Mucosa of descending colon (tissue), 3 donors: ENCODE results near the gene SEPTIN1. TPM values are rescaled to one million over a fixed set of nuclear protein-coding genes. Genes with fewer than 3 reads are reported as not detected.

Experiments
- ATAC-seq: fragments of 200-7000 bp; cut with Tn5 transposase; one replicate; pipeline ENCODE4 v1.9.1; 2020; ENCODE audit warnings: mild to moderate bottlenecking, moderate library complexity
- DNase-seq, 3 donors: peaks; one replicate each; pipeline ENCODE4 v3.0.0-alpha.2; 2020
- H3K36me3 ChIP-seq: fragments of 200-600 bp; one replicate; pipeline ENCODE4 v1.8.0; 2021; ENCODE audit warnings: low read depth, mild to moderate bottlenecking
- H3K4me1 ChIP-seq: fragments of 200-600 bp; one replicate; pipeline ENCODE4 v1.8.0; 2021; ENCODE audit warnings: low read depth, mild to moderate bottlenecking
- H3K4me3 ChIP-seq: fragments of 200-600 bp; one replicate; pipeline ENCODE4 v1.8.0; 2021; ENCODE audit warnings: mild to moderate bottlenecking
- H3K9me3 ChIP-seq: fragments of 200-600 bp; one replicate; pipeline ENCODE4 v1.8.0; 2021; ENCODE audit warnings: mild to moderate bottlenecking
- intact Hi-C, 2 donors: fragments of 100-400 bp; cut with DNase I in 1 of 2; cut with micrococcal nuclease in 1 of 2; formaldehyde crosslinking; loops; one replicate each; pipeline versions ENCODE4 v1.11.0 to v1.11.1; 2022; cut with DNase I, micrococcal nuclease
- total RNA-seq, 3 donors: library from RNA; stranded (reverse); fragmentation: NEBNext Ultra II Directional in 2 of 3; extraction: Animal tissue kit (Norgen Biotek cat#: 25700) in 2 of 3; gene quantifications; one replicate each; pipeline versions ENCODE4 v1.2.1 to v1.2.4, GENCODE V29; 2021 to 2023
- TF ChIP-seq, protein P1 (sequence below): fragments of 200-600 bp; IDR thresholded peaks from one replicate; pipeline ENCODE4 v1.8.0; 2022; ENCODE audit warnings: antibody characterized with exemption, mild to moderate bottlenecking
- donor health status: DM: no; HTN: no; CAD: no; lungs with moderate emphysema.
- donor health status: DM: no; HTN: no; CAD: no.
- donor health status: DM: no; HTN: yes; CAD: no.

Gene SEPTIN1
- total RNA-seq, 3 donors from 2014 or later = 5.6 to 6.1 (median 6.0) TPM

DNA sequence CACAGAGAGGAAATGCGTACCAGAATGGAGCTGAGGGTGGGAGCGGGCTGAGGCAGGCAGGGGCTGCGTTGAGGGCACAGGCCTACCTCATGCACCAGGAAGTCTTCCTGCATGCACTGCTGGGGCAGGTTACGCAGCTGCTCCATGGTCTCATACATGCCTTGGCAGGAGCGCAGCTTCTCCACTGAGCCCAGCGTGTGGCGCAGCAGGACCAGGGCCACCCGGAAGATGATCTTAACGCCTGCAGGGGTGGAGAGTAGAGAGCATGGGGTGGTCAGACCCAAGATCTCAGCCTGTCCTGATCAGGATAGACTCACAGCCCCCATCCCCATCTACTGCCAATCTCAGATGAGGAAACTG lies 23.8 kb downstream of the SEPTIN1 start:
- DNase-seq (peak in 1 of 3 donors; percentile 42), ATAC-seq (no peak)
- H3K4me1 ChIP-seq = peaks cover 16% of the 10 kb centered on the region
- H3K4me3 ChIP-seq = no peak overlapping the region
- TF ChIP-seq, protein P1, sequence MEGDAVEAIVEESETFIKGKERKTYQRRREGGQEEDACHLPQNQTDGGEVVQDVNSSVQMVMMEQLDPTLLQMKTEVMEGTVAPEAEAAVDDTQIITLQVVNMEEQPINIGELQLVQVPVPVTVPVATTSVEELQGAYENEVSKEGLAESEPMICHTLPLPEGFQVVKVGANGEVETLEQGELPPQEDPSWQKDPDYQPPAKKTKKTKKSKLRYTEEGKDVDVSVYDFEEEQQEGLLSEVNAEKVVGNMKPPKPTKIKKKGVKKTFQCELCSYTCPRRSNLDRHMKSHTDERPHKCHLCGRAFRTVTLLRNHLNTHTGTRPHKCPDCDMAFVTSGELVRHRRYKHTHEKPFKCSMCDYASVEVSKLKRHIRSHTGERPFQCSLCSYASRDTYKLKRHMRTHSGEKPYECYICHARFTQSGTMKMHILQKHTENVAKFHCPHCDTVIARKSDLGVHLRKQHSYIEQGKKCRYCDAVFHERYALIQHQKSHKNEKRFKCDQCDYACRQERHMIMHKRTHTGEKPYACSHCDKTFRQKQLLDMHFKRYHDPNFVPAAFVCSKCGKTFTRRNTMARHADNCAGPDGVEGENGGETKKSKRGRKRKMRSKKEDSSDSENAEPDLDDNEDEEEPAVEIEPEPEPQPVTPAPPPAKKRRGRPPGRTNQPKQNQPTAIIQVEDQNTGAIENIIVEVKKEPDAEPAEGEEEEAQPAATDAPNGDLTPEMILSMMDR = no peak
- no peaks in the 10 kb centered on the region for H3K36me3 ChIP-seq
- H3K9me3 ChIP-seq = no peaks in the 10 kb centered on the region
- intact Hi-C loops = no loop called here

DNA sequence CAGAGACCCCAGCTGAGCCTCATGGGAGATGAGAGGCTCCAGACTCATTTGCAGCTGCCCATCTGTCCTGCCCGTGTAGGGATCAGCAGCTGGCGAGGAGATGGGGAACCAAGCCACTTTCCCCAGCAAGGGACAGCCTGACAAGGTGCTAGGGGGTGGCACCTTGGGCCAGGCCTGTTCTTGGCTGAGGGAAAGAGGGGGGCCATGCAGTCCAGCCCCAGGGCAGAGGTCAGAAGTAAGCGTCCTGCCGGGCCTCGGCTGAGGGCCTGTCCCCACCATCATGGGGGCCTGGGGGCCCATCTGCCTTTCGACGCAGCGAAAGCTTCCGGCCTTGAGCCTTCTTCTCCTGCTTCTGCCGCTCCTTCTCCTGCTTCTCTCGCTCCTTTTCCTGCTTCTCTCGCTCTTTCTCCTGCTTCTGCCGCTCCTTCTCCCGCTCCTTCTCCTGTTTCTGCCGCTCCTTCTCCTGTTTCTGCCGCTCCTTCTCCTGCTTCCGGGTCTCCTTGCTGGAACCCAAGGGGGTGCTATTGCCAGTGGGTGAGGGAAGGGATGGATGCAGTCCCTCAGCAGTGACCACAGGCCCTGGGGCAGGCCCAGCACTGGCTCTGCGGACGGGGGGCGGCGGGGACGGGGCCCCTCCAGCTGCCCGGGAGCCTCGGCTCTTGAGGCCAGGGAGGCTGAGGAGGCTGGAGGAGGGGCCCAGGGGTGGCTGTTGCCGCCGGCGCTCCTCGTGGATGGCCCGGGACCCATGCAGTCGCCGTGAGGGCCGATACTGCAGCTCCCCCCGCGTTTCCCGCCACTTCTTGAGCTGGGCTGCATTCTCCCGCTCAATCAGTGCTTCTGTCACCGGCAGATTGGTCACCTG lies 24.4 kb downstream of the SEPTIN1 start:
- Histone ChIP-seq H3K4me1 (peaks cover 16% of the 10 kb centered on the region), H3K4me3 (no peak overlapping the region), H3K36me3 (no peaks in the 10 kb centered on the region), H3K9me3 (no peaks in the 10 kb centered on the region)
- intact Hi-C loops = no loop called here
- ATAC-seq (no peak), DNase-seq (peak in 2 of 3 donors; percentile 29 to 43)
- TF ChIP-seq, protein P1 = no peak

DNA sequence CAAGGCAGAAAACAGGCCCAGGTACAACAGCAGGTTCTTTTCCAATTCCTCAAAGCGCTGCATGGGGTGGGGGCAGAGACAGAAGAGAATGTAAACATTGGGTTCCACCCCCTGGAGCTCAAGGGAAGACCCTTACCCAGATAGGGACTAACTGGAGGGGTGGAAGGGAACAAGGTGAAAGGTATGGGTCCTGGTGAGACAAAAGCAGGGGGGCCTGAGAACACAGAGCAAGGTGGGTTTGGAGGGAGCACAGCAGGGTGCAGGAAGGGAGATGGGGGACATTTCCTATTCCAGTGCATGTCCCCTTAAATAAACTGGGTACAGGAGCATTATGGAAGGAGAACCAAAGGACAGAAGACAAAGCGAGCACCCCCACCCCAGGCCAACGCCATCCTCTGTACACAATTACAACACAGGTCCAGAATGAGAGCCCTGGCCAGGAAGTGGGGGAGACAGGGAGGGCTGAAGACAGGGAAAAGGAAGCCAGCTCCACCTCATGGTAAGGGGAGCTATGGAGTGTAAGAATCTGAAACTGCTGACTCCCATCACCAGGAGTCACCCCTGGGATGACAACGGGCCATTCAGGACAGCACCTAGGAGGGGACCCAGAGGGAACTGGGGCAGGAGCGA lies 25.2 kb downstream of the SEPTIN1 start:
- no peak overlapping the region for H3K4me3 ChIP-seq
- ATAC-seq (no peak), DNase-seq (peak in 2 of 3 donors; percentile 26)
- TF ChIP-seq, protein P1 = no peak
- H3K9me3 ChIP-seq = no peaks in the 10 kb centered on the region
- peaks cover 16% of the 10 kb centered on the region for H3K4me1 ChIP-seq
- H3K36me3 ChIP-seq = peaks cover 3% of the 10 kb centered on the region
- intact Hi-C loops = no loop called here

DNA sequence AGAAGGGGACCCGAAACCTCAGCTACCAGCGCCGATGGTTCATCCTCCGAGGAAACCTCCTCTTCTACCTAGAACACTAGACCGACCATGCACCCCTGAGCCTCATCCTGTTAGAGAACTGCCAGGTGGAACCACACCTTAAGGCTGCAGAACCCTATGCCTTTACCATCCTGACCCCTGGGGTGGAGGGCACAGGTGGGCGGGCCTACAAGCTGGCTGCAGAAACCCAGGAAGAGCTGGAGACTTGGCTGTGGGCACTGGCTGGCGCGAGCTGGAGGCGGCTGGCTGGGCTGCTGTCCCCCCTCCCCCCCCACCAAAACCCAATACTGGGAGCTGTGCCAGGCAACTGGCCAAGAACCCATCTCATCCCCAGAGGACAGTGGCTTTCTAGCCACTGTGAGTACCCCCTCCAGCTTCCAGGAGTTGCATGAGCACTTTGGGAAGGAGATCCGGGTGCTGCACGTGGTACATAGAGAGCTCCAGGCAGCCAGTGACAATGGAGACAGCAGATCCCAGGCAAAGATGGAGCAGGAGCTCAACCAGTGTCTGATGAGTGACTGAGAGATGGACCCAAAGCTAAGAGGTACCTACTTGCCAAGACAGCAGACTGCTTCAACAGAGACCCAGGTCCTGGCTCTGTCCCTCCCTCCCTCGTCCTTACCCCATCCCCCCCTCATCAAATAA lies 25.8 kb downstream of the SEPTIN1 start:
- Histone ChIP-seq H3K36me3 (peaks cover 6% of the 10 kb centered on the region), H3K9me3 (no peaks in the 10 kb centered on the region), H3K4me3 (no peak overlapping the region), H3K4me1 (peaks cover 16% of the 10 kb centered on the region)
- intact Hi-C loops = no loop called here
- DNase-seq (peak; percentile 43 to 73 (median 59)), ATAC-seq (no peak)
- TF ChIP-seq, protein P1 = no peak

DNA sequence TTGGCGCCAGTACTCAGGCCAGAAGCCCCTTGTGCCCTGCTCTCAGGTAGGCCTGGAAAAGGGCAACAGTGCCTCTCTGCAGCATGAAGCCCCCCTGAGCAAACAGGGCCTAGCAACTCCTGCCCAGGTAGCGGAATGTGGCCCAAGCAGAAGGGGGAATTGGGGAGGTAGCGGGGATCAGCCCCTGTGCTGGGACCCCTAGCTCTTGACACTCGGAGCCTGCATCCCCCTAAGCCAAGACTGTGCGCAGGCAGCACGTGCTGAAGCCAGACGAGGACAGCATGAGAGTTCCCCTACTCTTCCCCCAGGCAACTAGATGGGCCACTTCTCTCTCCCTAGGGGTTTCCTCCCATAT lies 26.4 kb downstream of the SEPTIN1 start:
- Histone ChIP-seq H3K36me3 (peaks cover 6% of the 10 kb centered on the region), H3K9me3 (no peaks in the 10 kb centered on the region), H3K4me1 (peaks cover 16% of the 10 kb centered on the region), H3K4me3 (no peak overlapping the region)
- DNase-seq (no peak), ATAC-seq (no peak)
- intact Hi-C loops = no loop called here
- TF ChIP-seq, protein P1 = no peak
